ELF-1 (cell line): Measurements from ENCODE around the gene DAND5.
A peak's percentile ranks its signal among the peaks of the same experiment; 100 is the strongest.

Experiments used
- DNase-seq: peaks from one replicate; pipeline ENCODE4 v3.0.0-alpha.2; 2016; ENCODE audit warnings: low read depth, low spot score

DAND5 gene

GRCh38 chr19:13010038-13010991 is 40.9 kb downstream of the DAND5 start:
- peak; percentile 39 for DNase-seq

- no peak for DNase-seq
Observed at GRCh38 chr19:13010992-13011652, 41.7 kb downstream of the DAND5 start.

GRCh38 chr19:13011653-13012389 is 42.4 kb downstream of the DAND5 start:
- peak; percentile 41 for DNase-seq

GRCh38 chr19:13012390-13012689 is 43.0 kb downstream of the DAND5 start:
- no peak for DNase-seq

GRCh38 chr19:13012690-13013608 is 43.6 kb downstream of the DAND5 start:
- peak; percentile 74 for DNase-seq

GRCh38 chr19:13013649-13014048 is 44.3 kb downstream of the DAND5 start:
- DNase-seq = no peak

GRCh38 chr19:13014101-13014920 is 44.9 kb downstream of the DAND5 start:
- peak; percentile 53 for DNase-seq

GRCh38 chr19:13014921-13015280 is 45.5 kb downstream of the DAND5 start:
- DNase-seq = no peak

GRCh38 chr19:13015361-13016223 is 46.2 kb downstream of the DAND5 start:
- DNase-seq = no peak

- no peak for DNase-seq
Observed at GRCh38 chr19:13016245-13016627, 46.9 kb downstream of the DAND5 start.

GRCh38 chr19:13016628-13017305 is 47.4 kb downstream of the DAND5 start:
- peak; percentile 33 for DNase-seq

GRCh38 chr19:13017306-13018034 is 48.1 kb downstream of the DAND5 start:
- DNase-seq = peak; percentile 34

GRCh38 chr19:13018035-13018914 is 48.9 kb downstream of the DAND5 start:
- peak; percentile 33 for DNase-seq

- no peak for DNase-seq
Observed at GRCh38 chr19:13019332-13019731, 50.0 kb downstream of the DAND5 start.

- peak; percentile 43 for DNase-seq
Observed at GRCh38 chr19:13020002-13020414, 50.6 kb downstream of the DAND5 start.

GRCh38 chr19:13022111-13022858 is 52.9 kb downstream of the DAND5 start:
- no peak for DNase-seq
